Measurements from ENCODE around the gene SMOC2.

The SMOC2 gene

DNA sequence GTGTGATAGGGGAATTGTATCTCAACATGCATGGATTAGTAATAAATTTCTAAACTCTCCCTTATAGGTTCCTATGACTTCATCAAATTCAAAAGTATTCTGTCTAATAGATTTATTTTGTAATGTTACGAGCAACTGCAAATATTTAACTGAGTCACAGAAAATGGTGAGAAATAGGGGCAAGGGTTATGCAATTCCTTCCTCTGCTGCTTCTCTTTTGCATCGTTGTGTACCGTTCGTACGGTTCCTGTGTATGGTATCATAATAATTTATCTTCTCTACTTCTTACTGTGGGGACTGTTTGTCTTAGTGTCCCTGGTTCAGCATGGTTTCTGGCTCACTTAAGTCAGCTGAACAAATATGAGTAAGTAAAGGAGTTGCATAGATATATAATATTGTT, 44.8 kb downstream of the SMOC2 start:
- DNase-seq (ENCODE audit: low spot score): no peak

DNA sequence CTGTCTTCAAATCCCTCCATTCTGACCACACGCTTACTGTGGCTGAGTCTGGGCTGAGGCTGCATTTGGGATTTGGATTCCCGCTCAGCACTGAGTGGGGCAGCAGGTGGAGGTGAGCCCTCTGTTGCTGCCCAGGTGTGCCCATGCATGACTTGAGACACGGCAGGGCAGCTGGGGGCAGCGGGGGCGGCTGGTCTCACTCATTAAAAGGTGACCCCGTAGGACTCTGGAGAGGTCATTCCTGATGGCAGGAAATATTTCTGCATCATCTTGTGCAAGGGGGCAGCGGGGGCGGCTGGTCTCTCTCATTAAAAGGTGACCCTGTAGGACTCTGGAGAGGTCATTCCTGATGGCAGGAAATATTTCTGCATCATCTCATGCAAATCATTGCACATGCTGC, 49.8 kb downstream of the SMOC2 start:
- no peak for DNase-seq (ENCODE audit: low spot score)

DNA sequence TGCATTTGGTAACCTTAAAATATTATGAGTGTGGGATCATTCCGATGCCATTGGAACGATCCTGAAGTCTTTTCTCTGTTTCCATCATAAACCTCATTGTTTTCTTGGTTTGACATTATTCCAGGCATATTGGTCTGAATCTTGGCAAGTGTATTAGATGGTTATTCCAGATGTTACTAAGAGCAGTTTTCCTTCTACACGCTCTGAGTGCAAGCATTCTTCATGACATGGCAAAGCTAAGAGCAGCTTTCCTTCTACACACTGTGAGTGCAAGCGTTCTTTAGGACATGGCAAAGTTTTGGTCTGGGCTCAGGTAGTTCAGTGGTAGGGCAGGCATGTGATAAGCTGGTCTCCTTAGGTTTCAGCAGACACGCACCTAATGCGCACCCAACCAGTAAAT, 53.0 kb downstream of the SMOC2 start:
- no peak for DNase-seq (ENCODE audit: low spot score)

DNA sequence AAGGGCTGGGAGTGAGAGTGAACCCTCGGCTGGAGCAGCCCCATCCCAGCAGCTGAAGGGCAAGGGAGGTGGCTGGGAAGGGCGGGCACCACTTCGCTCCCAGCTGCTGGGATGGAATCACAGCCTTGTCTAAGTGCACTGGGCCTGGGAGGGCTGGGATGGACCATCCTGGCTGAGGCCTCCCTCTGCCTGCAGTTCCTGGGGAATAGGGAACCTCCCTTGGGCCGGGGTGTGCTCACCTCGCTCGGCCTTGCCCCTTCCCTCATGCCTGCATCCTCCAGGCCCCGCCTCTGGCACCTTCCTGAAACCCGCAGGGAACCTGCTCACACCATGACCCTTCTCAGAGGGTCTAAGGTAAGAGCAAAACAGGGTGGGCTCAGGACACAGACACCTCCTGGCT, 53.7 kb downstream of the SMOC2 start:
- no peak for DNase-seq (ENCODE audit: low spot score)

DNA sequence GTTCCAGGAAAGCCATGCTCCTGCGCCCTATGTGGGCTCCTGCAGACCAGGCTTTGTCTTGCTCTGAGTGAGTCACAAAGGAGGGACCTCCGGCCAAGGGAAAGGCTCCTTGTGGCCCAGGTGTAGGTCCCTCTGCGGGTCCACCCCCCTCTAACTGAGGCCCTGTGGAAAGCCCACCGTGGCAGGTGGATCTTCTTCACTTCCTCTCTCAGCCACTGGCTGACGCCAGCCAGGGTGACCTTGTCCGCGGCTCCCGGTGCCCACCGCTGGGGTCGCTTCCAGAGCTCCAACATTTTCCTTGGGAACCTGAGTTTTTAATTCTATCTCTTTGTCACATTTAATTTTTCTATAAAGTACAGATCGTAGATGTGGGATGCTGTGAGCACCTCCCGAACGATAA, 54.1 kb downstream of the SMOC2 start:
- no peak for DNase-seq (ENCODE audit: low spot score)

DNA sequence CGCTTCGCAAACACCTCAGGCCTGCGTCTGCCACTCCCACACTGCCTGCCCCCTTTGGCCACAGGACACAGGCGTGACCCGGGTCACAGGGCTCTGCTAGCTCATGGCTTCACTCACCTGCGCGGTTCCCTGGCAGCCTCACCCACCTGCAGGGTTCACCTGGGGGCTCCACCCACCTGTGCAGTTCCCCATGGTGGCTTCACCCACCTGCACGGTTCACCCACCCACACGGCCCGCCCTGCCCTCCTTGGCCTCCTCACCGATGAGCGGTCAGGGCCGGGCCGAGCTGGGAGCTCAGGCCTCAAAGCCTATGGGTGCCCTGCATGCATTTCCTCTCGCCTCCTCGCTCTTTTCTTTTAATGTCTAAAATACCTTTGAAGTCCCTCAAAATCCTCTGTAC, 54.7 kb downstream of the SMOC2 start:
- DNase-seq (ENCODE audit: low spot score): no peak

DNA sequence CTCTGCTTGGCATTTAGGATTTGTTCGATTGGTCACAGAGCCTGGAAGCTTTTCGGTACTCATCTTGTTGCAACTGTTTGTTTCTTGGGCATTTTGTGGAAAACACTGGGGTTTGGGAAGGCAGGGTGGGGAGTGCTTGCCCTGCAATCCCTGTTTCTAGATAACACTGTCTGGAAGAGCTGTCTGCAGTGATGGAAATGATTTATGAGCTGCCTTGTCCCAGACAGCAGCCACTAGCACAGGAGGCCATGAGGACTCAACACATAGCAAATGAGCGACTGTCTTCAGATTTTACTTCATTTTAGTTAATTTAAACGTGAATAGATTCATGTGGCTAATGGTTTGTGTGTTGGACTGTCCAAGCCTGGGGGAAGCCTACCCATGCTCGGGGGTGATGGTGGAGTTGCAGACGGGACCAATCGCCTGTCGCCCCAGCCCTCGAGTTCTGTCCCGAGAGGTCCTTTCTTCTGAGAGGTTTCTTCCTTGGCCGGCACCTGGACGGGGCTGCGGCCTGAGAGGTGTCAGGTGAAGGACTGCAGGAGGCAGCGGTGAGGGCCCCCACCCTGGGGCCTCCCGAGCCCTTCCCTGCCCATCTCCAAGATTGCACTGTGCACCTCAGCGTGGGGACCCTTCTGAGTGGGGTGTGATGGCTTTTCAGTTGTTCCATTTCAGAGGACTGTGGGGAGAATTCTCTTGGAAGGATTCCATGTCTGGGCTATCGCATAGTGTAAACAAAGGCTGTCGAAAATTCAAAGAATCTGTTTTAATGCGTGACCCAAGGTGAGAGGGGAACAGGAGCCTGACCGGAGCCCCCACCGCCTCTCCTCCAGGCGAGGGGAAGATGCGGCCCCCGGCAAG, 55.4 kb downstream of the SMOC2 start:
- no peak for DNase-seq (ENCODE audit: low spot score)

DNA sequence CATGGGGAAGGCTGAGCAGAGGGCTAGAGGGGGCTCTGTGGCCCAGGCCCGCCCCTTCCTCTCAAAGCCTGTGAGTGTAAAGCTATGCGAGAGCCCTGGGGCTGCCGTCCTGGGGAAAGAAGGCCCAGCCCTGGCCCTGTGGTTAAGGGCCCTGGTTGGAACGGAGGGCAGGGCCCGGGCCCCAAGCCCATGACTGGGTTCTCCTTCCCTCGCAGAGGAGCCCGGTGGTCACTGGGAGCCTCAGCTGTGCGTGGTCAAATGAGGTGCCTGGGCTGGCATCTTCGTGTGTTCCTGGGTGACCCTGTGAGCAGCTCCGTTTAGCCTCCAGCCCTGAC, 56.0 kb downstream of the SMOC2 start:
- DNase-seq (ENCODE audit: low spot score): no peak

DNA sequence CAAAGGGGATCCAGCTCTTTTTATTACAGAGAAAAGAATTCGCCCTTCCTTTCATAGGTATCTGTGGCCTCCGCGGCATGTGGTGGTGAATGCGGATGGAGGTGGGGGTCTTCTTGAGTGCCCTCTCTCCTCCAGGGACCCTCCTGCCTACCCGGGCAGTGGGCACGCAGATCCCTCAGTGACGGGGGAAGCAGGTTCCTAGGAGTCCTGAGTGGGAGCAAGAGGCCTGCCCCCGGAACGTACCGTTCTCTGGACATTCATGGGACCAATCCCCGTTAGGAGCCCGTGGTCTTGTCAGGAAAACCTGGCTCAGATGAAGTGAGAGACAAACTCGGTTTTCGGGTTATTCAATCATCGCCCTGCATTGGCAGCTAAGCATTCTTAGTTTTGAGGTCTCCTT, 56.4 kb downstream of the SMOC2 start:
- DNase-seq (ENCODE audit: low spot score): no peak

DNA sequence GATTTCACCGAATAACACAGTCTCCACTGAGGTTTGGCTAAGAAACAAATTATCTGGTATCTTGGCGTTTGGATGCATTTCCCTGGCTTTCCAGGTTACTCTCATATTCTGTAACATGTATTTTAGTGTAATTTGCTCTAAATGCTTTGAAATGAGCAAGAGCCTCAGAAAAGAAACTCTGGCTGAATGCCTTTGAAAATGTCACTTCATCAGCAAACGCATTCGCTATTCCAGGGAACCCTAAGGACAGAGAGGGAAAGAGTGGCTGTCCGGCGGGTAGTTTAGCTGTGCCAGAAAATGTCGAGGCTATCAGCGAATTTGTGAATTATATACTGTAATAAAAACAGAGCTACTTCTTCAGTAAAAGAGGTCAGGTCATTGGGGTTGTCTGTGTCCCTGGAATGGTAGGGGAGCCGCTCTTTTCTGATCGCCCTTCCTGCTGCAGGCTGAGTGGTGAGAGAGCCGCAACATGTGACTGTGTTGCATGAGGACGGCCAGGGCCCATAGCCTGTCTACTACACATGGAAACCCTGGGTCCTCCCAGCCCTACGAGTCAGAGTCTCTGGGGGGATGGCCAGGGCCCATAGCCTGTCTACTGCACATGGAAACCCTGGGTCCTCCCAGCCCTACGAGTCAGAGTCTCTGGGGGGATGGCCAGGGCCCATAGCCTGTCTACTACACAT, 57.3 kb downstream of the SMOC2 start:
- no peak for DNase-seq (ENCODE audit: low spot score)

DNA sequence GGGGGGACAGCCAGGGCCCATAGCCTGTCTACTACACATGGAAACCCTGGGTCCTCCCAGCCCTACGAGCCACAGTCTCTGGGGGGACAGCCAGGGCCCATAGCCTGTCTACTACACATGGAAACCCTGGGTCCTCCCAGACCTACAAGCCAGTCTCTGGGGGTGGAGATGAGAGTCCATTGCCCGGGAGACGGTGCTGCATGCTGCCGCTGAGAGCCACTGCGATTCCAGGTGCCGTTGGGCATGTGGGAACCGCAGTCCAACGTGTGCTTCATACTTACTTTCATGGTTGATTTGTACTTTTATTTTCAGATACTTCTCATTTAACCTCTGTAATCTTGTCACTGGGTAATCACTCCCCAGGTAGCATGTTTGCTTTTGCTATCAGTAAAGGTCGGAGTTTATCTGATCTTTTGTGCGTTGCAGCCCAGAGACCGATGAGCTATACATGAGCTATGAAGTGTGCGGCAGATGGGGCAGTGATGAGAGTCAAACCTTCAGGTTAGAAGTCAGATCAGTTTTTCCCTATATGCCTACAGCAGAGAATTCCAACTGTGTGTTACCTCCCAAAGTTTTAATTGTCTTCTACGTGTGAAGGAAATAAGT, 58.2 kb downstream of the SMOC2 start:
- no peak for DNase-seq (ENCODE audit: low spot score)

DNA sequence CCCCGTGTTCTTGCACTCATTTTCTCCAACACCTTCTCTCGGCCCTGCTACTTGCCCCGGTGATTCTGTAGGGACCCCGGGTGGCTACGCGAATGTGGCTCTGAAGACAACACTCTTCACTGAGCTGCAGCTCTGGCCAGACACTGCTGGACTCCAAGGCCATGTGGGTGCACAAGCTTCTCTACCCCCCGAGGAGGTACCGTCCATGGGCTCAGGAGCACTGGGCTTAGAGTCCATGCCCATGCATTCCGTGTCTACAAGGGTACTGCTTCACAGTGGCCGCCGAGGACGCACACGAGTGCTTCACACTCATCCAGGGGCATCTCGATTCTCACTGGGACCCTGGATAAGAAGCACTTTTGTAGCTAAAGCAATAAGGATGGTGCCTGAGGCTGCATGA, 59.5 kb downstream of the SMOC2 start:
- no peak for DNase-seq (ENCODE audit: low spot score)

DNA sequence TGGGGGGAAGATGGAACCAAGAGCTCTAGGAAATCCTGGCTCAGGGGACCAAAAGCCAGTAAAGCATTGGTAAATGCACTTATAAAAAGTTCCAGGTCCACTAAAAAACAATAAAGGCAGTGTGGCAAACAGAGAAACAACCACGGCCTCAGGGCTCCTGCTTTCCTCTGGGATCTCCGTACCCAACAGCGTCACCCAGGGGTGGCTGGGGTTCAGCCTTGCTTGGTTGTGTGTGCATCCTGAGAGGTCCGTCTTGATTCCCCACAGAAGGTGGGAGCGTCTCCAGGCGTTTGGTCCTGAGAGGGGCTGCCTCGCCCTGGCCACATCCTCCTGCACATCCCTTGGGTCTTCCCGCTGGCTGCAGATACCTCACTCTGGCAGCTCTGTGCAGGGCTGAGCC, 60.6 kb downstream of the SMOC2 start:
- no peak for DNase-seq (ENCODE audit: low spot score)

DNA sequence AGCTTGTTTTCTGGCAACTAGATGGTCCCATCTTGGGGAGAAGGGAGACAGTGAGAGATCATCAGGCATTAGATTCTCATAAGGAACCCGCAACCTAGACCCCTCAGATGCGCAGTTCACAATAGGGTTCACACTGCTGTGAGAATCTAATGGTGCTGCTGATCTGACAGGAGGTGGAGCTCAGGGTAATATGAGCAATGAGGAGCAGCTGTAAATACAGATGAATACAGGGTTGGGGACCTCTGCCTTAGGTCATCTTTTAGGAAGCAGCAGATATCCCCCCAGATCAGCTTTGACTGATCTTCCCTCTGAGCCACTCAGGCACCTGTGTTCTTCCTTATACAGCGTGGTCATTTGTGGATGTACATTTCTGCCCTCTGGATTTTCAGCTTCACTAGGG, 63.4 kb downstream of the SMOC2 start:
- DNase-seq (ENCODE audit: low spot score): no peak

DNA sequence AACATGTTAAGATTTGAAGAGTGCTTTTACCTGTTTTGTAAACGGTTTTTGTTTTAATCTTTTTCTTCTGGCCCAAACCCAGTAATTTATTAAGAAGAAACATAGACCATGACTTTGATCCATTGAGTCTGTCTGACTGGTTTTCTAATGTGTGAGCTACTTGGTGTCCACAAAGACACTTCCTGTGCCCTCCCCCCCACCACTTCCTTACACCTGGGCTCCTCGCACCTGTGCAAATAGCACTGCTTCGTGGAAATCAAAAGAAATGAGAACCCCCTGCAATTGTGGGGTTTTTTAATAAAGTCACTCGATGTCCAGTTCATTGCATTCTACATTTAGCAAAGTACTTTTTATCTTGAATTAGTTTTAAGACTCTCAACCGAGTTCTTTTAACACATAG, 65.5 kb downstream of the SMOC2 start:
- no peak for DNase-seq (ENCODE audit: low spot score)

DNA sequence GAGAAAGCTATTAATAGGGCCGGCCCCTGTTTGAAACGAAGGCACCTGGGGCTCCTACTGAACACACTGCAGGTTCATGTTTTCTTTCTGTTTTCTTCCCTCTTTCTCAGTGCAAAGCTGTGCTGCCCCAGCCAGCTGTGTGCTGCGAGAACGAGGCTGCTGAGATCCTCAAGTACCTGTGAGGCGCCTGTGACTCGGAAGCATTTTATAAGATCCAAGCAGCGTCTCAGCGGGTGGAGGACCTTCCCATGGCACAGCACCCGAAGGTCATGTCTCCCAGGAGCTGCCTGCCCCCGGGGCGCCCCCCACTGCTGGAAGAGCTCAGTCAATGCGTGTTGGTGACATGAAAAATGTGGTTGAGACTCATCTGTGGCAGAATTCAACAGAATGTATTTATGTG, 66.3 kb downstream of the SMOC2 start:
- DNase-seq (ENCODE audit: low spot score): no peak

DNA sequence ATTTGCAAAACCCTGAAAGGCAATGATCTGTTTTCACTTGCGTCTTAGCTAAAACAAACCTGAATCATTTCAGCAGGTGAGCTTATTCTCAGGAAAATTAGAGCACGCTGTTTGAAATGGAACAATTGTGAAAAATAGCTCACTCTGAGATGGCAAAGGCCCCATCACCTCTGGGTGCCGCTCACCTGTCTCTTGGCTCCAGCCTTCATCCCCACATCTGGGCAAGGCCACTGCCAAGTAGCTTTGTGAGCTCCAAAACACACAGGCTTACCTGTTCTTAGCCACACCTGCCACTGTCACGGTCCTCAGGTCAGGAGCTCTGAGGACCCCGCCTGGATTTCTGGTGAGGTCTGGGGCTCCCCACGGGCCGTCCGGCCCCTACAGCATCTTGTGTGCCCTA, 66.7 kb downstream of the SMOC2 start:
- no peak for DNase-seq (ENCODE audit: low spot score)

DNA sequence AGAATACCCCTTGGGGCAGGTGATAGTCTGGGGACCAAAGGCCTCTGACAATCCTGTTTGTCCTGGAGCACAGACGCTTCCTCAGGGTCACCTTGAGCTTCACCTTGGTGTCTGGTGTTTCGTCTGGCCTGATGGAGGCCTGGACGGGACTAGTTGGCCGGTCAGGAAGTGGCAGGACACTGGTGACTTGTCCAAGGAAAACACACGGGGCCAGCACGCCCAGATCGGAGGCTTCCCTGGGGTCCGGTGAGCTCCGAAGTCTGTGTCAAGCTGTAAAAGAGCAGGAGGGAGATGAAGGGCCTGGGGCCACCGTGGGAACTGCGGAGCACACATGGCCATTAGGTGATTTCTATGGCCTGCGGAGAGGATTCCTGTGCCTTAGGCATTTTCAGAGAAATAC, 67.9 kb downstream of the SMOC2 start:
- no peak for DNase-seq (ENCODE audit: low spot score)

DNA sequence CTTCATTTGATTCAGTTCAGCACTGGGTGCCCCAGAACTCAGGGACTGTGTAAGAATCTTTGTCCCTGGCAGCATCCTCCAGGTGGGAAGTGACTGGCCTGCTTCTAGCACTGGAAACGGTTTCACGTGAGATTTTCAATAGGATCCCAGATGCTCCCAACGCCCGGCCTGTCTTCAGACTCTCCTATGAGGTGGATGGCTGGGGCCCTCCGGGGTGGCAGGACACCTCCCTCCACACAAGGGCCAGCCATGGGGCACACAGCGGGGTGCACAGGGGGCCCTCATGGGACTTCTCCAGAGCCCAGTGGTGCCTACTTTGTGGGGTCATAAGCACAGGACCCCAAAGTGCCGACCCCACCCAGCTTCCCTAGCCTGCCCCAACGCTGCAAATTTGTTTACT, 72.8 kb downstream of the SMOC2 start:
- no peak for DNase-seq (ENCODE audit: low spot score)

DNA sequence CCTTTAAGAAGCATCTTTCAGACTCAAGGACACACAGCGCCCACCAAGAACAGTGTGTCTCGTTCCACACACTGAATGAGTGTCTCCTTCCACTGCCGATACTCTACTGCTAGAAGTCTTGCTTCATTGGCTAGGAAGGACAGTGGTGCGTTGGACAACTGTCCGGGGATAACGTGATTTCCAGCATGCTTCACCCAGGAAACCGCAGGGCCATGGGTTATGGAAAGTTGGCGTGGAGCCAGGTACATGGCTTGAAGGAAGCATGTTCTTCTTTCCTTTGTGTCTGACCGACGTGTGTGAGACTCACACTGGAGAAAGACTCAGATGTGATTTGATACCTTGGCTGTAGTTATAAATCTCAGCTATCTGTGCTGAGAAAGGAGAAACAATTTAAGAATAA, 73.2 kb downstream of the SMOC2 start:
- DNase-seq (ENCODE audit: low spot score): no peak

DNA sequence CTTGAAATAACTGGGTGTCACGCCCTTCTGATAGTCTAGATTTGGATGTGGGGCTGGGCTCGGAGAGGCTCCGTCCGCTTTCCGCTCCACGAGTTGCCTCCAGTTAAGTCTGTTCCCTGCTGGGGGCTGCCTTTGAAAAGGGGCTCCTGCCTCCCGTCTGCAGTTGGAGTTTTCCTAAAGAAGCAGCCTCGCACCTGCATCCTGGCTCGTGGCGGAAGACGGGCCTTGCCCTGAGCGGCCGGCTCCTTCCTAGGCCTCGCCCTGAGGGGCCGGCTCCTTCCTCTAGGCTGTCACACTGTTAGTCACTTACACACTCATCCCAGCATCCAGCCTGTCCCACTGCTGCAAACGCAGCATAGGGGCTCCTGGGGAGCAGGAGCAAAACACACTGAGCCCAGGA, 74.4 kb downstream of the SMOC2 start:
- no peak for DNase-seq (ENCODE audit: low spot score)

DNA sequence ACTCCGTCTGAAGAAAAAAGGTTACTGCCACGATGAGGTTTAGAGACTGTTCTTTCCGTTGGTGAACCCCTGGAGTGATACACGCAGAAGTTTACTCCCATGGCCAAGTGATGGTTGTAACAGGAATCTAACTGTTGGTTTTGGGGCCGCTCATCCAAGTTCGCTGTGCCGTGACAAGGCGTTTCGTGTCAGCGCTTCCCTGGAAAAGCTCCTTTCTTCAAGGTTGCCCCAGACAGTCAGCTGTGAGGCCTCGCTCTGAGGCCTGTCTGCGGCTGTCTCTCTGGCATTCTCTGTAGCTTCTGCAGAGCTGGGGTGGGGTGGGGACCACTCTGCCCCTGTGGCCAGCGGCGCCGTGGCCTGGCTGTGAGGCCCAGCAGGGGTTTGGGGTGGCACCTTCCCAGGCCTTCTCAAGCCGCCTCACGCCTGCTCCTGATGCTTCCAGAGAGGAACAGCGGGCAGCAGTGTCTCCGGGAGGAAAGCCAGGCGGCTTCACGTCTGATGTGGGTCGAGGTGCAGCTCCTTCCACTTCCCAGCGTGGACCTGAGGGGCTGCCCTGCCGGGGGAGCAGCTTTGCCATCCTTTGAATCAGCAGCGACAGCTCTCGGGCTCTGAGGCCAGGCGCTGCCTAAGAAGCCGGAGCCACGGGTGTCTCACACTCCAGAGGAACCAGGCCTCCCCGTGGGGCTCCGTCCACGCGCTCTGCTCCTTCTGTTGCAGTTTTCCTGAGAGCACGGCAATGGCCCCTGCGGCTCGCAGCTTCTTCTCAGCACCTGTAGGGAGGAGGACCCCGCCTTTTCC, 76.2 kb downstream of the SMOC2 start:
- no peak for DNase-seq (ENCODE audit: low spot score)

Measured in AG08395 (cell line).